MCF 10A (cell line): ENCODE measurements around the gene STS. TPM values are rescaled to one million over a fixed set of nuclear protein-coding genes. Genes with fewer than 3 reads are reported as not detected.

Source experiments
- BruUV-seq: library from RNA; stranded (reverse); fragments of 400-500 nt; replicated peaks from 2 replicates; lab custom pipeline; 2021; lab: Mats Ljungman, UMichigan
- CTCF ChIA-PET: fragments of 300-600 bp; sonication (Branson Sonifier 250); formaldehyde crosslinking; extraction: SDS; loops from one replicate; lab custom pipeline; 2021; ENCODE audit warnings: antibody characterized with exemption, inconsistent platforms; lab: Yijun Ruan, JAX
- POLR2A ChIA-PET: fragments of 300-600, 350-650 bp; sonication (Branson Sonifier 250); formaldehyde crosslinking; extraction: SDS; loops from one replicate; lab custom pipeline; 2020; ENCODE audit warnings: antibody characterized with exemption, inconsistent platforms; lab: Yijun Ruan, JAX
- DNase-seq: peaks from one replicate; pipeline ENCODE4 v3.0.0-alpha.2; 2018; ENCODE audit not compliant: unreplicated experiment
- H3K27ac Mint-ChIP-seq: one replicate; pipeline ENCODE4 v1.8.0; 2022; ENCODE audit warnings: mild to moderate bottlenecking, low read depth, mixed read lengths; ENCODE audit not compliant: unreplicated experiment
- H3K27me3 Mint-ChIP-seq: one replicate; pipeline ENCODE4 v1.8.0; 2022; ENCODE audit warnings: mixed read lengths; ENCODE audit not compliant: insufficient read depth, unreplicated experiment
- H3K36me3 Mint-ChIP-seq: one replicate; pipeline ENCODE4 v1.8.0; 2022; ENCODE audit warnings: mild to moderate bottlenecking, moderate library complexity, mixed read lengths; ENCODE audit not compliant: insufficient read depth, unreplicated experiment
- H3K4me1 Mint-ChIP-seq: one replicate; pipeline ENCODE4 v1.8.0; 2022; ENCODE audit warnings: mixed read lengths; ENCODE audit not compliant: insufficient read depth, unreplicated experiment
- H3K4me3 Mint-ChIP-seq: one replicate; pipeline ENCODE4 v1.8.0; 2022; ENCODE audit warnings: mild to moderate bottlenecking, moderate library complexity, mixed read lengths; ENCODE audit not compliant: unreplicated experiment
- H3K9me3 Mint-ChIP-seq: one replicate; pipeline ENCODE4 v1.8.0; 2022; ENCODE audit warnings: mixed read lengths; ENCODE audit not compliant: unreplicated experiment
- CTCF ChIP-seq: fragments of 200-600 bp; IDR thresholded peaks from one replicate; pipeline ENCODE4 v1.8.0; 2022; ENCODE audit warnings: antibody characterized with exemption, mild to moderate bottlenecking; ENCODE audit not compliant: unreplicated experiment
- intact Hi-C: fragments of 100-400 bp; cut with micrococcal nuclease; formaldehyde crosslinking; loops from 2 replicates; pipeline ENCODE4 v1.14.1; 2022
- microRNA-seq: library from miRNA; unstranded; fragments of <30 nt; microRNA quantifications from one replicate; pipeline ENCODE4 v1.2.0, GENCODE V29; 2022
- total RNA-seq: library from RNA; stranded (reverse); gene quantifications from 2 replicates; pipeline ENCODE4 v1.2.3, GENCODE V29; 2022

The STS gene
- total RNA-seq, 1 experiment from 2014 or later = 2.8 TPM

GRCh38 chrX:7191681-7192110 is 44.2 kb downstream of the STS start:
- CTCF ChIA-PET = interaction anchor here (0.7 to 1.2 kb wide), 4 partner anchors 16 to 1058 kb away, joined by 3 read pairs; no protein-coding TSS in a partner anchor
- DNase-seq = peak; percentile 21
- H3K27ac Mint-ChIP-seq = no peak overlapping the region
- H3K27me3 Mint-ChIP-seq = no peaks in the 10 kb centered on the region
- no peak for TF ChIP-seq CTCF
- no TSS peak for BruUV-seq
- H3K4me1 Mint-ChIP-seq = no peaks in the 10 kb centered on the region
- H3K9me3 Mint-ChIP-seq = no peaks in the 10 kb centered on the region
- no peaks in the 10 kb centered on the region for H3K36me3 Mint-ChIP-seq
- intact Hi-C loops = no loop called here
- POLR2A ChIA-PET = no interaction called here
- no peak overlapping the region for H3K4me3 Mint-ChIP-seq

- intact Hi-C loops = no loop called here
- BruUV-seq = no TSS peak
- H3K4me3 Mint-ChIP-seq = no peak overlapping the region
- H3K27ac Mint-ChIP-seq = no peak overlapping the region
- TF ChIP-seq CTCF = no peak
- H3K27me3 Mint-ChIP-seq = no peaks in the 10 kb centered on the region
- ChIA-PET POLR2A (no interaction called here), CTCF (interaction anchor here (0.6 to 0.7 kb wide), 2 partner anchors 122 to 520 kb away, joined by 3 to 8 read pairs; no protein-coding TSS in a partner anchor)
- DNase-seq = no peak
- H3K4me1 Mint-ChIP-seq = no peaks in the 10 kb centered on the region
- no peaks in the 10 kb centered on the region for H3K36me3 Mint-ChIP-seq
- H3K9me3 Mint-ChIP-seq = no peaks in the 10 kb centered on the region
Measured at GRCh38 chrX:7192871-7193270, 45.4 kb downstream of the STS start.

- ChIA-PET CTCF (no interaction called here), POLR2A (no interaction called here)
- no peaks in the 10 kb centered on the region for H3K9me3 Mint-ChIP-seq
- no peaks in the 10 kb centered on the region for H3K36me3 Mint-ChIP-seq
- no peak overlapping the region for H3K27ac Mint-ChIP-seq
- no TSS peak for BruUV-seq
- DNase-seq = no peak
- H3K27me3 Mint-ChIP-seq = no peaks in the 10 kb centered on the region
- intact Hi-C loops = no loop called here
- H3K4me3 Mint-ChIP-seq = no peak overlapping the region
- H3K4me1 Mint-ChIP-seq = no peaks in the 10 kb centered on the region
- TF ChIP-seq CTCF = no peak
Measured at GRCh38 chrX:7194606-7195005, 47.1 kb downstream of the STS start.

Small RNA genes within 50 kb of the gene (microRNA-seq; reads per million reads assigned to microRNA genes)
- not detected for gene MIR4767

Other genes starting within 250 kb of the STS start
- 14.2 and 16.1 TPM in 2 replicates for gene PUDP, start 441 bp downstream of the STS start, total RNA-seq